Measurements from ENCODE around the gene DVL3. TPM values are rescaled to one million over a fixed set of nuclear protein-coding genes. Genes with fewer than 3 reads are reported as not detected.
A peak's percentile ranks its signal among the peaks of the same experiment; 100 is the strongest.

Gene DVL3
- total and polyA plus RNA-seq, 10 of the 15 experiments (the other 5 are each of a cell fraction or from before 2014, with no cell fraction given), result 2.2 to 39.7 (median 14.5) TPM

- WGBS (ENCODE audit: insufficient coverage, insufficient replicate concordance, low lambda C conversion rate, missing lambda C conversion rate), result under 1% methylated on average over 21 of the region's 21 CpGs
- FAIRE-seq (no peak), DNase-seq (ENCODE audit: low read depth, low spot score) (no peak), ATAC-seq (peak; percentile 47)
- peaks cover 4% of the 10 kb centered on the region; the same call in 1 of the 2 replicates for H3K4me1 ChIP-seq (ENCODE audit: control insufficient read depth, insufficient read depth, low read length)
- H3K4me3 ChIP-seq, result peak overlapping the region; percentile 95
- H3K79me2 ChIP-seq (ENCODE audit: control insufficient read depth, insufficient read depth, low read length), result peaks cover 45% of the 10 kb centered on the region
- H3K4me2 ChIP-seq (ENCODE audit: control insufficient read depth, insufficient read depth), result peak overlapping the region; percentile 91
- H3K27me3 ChIP-seq (replicated peaks in 1 of 2; ENCODE audit: control insufficient read depth in 2 of 2, insufficient read depth in 2 of 2, low read length in 1 of 2), result no peaks in the 10 kb centered on the region
- no peaks in the 10 kb centered on the region for H4K20me1 ChIP-seq (ENCODE audit: control insufficient read depth, insufficient read depth)
- BruUV-seq (replicated peaks), result TSS peak; percentile 97
- in situ Hi-C loops (cut with MboI) (no loop called here), intact Hi-C loops (cut with micrococcal nuclease; ENCODE audit: unreplicated experiment) (loop anchor here (1.0 to 10.0 kb wide), 5 partner anchors 21 to 240 kb away; partner anchors contain the start of genes ABCF3, ALG3, AP2M1 and DVL3)
- RAD21 ChIA-PET (ENCODE audit: unreplicated experiment), result interaction anchor here (1.1 to 2.6 kb wide), 3 partner anchors 21 to 117 kb away, joined by 3 to 10 read pairs (median 4); partner anchors contain the start of genes ABCC5 and DVL3
- CTCF ChIA-PET, result interaction anchor here (1.4 to 2.0 kb wide), 4 partner anchors 10 to 239 kb away, joined by 3 to 7 read pairs (median 4); partner anchors contain the start of gene DVL3
- peak overlapping the region; percentile 98 for H2AFZ ChIP-seq (ENCODE audit: control insufficient read depth, low read depth, low read length)
- POLR2A ChIA-PET, result interaction anchor here (0.7 to 1.6 kb wide), 4 partner anchors 21 to 121 kb away, joined by 4 to 6 read pairs (median 4); no protein-coding TSS in a partner anchor
- TF ChIP-seq, protein P1, sequence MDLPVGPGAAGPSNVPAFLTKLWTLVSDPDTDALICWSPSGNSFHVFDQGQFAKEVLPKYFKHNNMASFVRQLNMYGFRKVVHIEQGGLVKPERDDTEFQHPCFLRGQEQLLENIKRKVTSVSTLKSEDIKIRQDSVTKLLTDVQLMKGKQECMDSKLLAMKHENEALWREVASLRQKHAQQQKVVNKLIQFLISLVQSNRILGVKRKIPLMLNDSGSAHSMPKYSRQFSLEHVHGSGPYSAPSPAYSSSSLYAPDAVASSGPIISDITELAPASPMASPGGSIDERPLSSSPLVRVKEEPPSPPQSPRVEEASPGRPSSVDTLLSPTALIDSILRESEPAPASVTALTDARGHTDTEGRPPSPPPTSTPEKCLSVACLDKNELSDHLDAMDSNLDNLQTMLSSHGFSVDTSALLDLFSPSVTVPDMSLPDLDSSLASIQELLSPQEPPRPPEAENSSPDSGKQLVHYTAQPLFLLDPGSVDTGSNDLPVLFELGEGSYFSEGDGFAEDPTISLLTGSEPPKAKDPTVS (IDR thresholded peaks at IDR 0.05; ENCODE audit: low read depth, low read length), result peak; percentile 50; the same call in 1 of the 2 replicates
- no peak for TF ChIP-seq GATAD2B (conservative IDR thresholded peaks at IDR 0.05; ENCODE audit: low read depth)
- SMC1A ChIA-PET (ENCODE audit: uncharacterized antibody, unreplicated experiment), result interaction anchor here (0.7 to 1.2 kb wide), 2 partner anchors 11 to 105 kb away, joined by 3 to 5 read pairs; no protein-coding TSS in a partner anchor
- no peaks in the 10 kb centered on the region for H3K9me3 ChIP-seq (replicated peaks; ENCODE audit: control insufficient read depth, insufficient read depth, low read length)
- peak overlapping the region; percentile 94 for H3K9ac ChIP-seq (ENCODE audit: control insufficient read depth, insufficient read depth, low read length)
- peak overlapping the region; percentile 84 for H3K27ac ChIP-seq (ENCODE audit: control insufficient read depth, insufficient read depth)
- H3K36me3 ChIP-seq (ENCODE audit: control insufficient read depth in 2 of 2, insufficient read depth in 2 of 2, low read length in 1 of 2), result no peaks in the 10 kb centered on the region; a peak in 1 of 4 replicates
These were observed 20.4 kb upstream of the DVL3 start for GRCh38 chr3:184134746-184135148.
